ENCODE data around the gene FTHL17. TPM values are rescaled to one million over a fixed set of nuclear protein-coding genes. Genes with fewer than 3 reads are reported as not detected.

The FTHL17 gene
- polyA plus RNA-seq, 2 of the 4 experiments (the other 2 are of a cell fraction), result not detected

DNA sequence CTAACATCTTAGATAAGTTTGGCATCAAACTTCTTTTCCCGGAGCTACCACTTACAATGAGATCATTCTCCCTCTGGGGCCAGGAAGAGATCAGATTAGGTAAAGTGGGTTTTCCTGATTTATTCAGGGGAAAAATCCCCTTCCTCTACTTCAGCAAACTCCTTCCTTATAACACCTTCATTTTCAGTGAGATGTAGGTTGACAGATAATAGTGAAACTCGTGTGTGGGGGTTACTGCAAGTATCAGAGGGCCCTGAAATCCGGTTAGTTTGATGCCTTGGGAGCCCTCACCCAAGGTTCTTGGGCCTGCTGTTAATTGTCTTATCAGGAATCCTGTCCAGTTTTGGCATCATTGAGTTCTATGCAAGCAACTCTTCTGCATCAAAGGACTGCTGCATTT lies 10.8 kb downstream of the FTHL17 start:
- ChIA-PET CTCF (interaction anchor here (0.5 kb wide), 1 partner anchor 65 kb away, joined by 3 read pairs; no protein-coding TSS in a partner anchor), POLR2A (no interaction called here)
- no peak overlapping the region for H3K4me3 ChIP-seq
- 8% methylated on average over 3 of the region's 3 CpGs for WGBS (ENCODE audit: missing lambda C conversion rate)
- H3K4me2 ChIP-seq, result no peak overlapping the region
- H3K27ac ChIP-seq, result no peak overlapping the region
- FAIRE-seq (no peak), ATAC-seq (no peak), DNase-seq (ENCODE audit: low read depth in 1 of 2, low spot score in 1 of 2) (no peak)
- TF ChIP-seq, protein P1, sequence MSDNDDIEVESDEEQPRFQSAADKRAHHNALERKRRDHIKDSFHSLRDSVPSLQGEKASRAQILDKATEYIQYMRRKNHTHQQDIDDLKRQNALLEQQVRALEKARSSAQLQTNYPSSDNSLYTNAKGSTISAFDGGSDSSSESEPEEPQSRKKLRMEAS (IDR thresholded peaks at IDR 0.05), result no peak
- no peak for TF ChIP-seq POLR2A (IDR thresholded peaks at IDR 0.05; ENCODE audit: low read length)
- TF ChIP-seq SREBF2 (IDR thresholded peaks at IDR 0.05), result no peak
- TF ChIP-seq SMC3 (IDR thresholded peaks at IDR 0.05), result no peak
- TF ChIP-seq, protein P2, sequence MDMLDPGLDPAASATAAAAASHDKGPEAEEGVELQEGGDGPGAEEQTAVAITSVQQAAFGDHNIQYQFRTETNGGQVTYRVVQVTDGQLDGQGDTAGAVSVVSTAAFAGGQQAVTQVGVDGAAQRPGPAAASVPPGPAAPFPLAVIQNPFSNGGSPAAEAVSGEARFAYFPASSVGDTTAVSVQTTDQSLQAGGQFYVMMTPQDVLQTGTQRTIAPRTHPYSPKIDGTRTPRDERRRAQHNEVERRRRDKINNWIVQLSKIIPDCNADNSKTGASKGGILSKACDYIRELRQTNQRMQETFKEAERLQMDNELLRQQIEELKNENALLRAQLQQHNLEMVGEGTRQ (IDR thresholded peaks at IDR 0.05), result no peak
- no peak for TF ChIP-seq RAD21 (conservative IDR thresholded peaks at IDR 0.05 in 1 of 2, IDR thresholded peaks at IDR 0.05 in 1 of 2)
- TF ChIP-seq, protein P3, sequence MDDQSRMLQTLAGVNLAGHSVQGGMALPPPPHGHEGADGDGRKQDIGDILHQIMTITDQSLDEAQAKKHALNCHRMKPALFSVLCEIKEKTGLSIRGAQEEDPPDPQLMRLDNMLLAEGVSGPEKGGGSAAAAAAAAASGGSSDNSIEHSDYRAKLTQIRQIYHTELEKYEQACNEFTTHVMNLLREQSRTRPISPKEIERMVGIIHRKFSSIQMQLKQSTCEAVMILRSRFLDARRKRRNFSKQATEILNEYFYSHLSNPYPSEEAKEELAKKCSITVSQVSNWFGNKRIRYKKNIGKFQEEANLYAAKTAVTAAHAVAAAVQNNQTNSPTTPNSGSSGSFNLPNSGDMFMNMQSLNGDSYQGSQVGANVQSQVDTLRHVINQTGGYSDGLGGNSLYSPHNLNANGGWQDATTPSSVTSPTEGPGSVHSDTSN (IDR thresholded peaks at IDR 0.05), result no peak
- TF ChIP-seq CBX2 (IDR thresholded peaks at IDR 0.05; ENCODE audit: borderline replicate concordance, low read depth), result no peak
- no peak for TF ChIP-seq ZNF302 (CRISPR knock-in tag; IDR thresholded peaks at IDR 0.05)
- TF ChIP-seq EP300 (IDR thresholded peaks at IDR 0.05), result no peak
- TF ChIP-seq, protein P4, sequence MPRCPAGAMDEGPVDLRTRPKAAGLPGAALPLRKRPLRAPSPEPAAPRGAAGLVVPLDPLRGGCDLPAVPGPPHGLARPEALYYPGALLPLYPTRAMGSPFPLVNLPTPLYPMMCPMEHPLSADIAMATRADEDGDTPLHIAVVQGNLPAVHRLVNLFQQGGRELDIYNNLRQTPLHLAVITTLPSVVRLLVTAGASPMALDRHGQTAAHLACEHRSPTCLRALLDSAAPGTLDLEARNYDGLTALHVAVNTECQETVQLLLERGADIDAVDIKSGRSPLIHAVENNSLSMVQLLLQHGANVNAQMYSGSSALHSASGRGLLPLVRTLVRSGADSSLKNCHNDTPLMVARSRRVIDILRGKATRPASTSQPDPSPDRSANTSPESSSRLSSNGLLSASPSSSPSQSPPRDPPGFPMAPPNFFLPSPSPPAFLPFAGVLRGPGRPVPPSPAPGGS (IDR thresholded peaks at IDR 0.05), result no peak
- no peak for TF ChIP-seq RNF2 (IDR thresholded peaks at IDR 0.05; ENCODE audit: borderline replicate concordance, low read depth)
- no peak for TF ChIP-seq NPAS2 (CRISPR knock-in tag; IDR thresholded peaks at IDR 0.05; ENCODE audit: borderline replicate concordance)
- H3K4me1 ChIP-seq, result no peaks in the 10 kb centered on the region
- H3K9me3 ChIP-seq, result no peaks in the 10 kb centered on the region

DNA sequence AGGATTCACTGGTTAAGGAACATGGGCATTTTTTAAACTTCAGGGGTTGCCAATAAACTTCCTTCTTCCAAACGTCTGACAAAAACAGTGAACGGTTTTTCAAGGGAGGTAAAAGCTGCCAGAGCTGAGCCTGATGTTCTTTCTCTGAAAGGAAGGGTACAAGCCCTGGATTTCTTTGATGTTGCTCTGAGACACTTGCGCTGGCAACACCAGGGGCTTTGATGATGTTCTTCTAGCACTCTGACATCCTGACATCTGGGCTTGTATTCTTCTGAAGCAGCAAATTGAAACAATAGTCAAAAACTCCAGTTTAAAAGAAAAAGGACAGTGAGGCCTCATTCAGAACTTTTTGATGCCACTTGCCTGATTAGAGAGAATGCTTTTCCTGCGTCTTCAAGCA lies 11.8 kb downstream of the FTHL17 start:
- no peak for DNase-seq (ENCODE audit: low read depth in 1 of 2, low spot score in 1 of 2)
- 25% methylated on average over 4 of the region's 4 CpGs for WGBS (ENCODE audit: missing lambda C conversion rate)
- H3K4me3 ChIP-seq, result no peak overlapping the region
- no peak overlapping the region for H3K4me2 ChIP-seq
- no peak for FAIRE-seq
- no peak for ATAC-seq
- POLR2A ChIA-PET, result no interaction called here
- no peak overlapping the region for H3K27ac ChIP-seq
- TF ChIP-seq ZFP36 (IDR thresholded peaks at IDR 0.05; ENCODE audit: borderline replicate concordance, partially characterized antibody), result no peak
- TF ChIP-seq CBX8 (IDR thresholded peaks at IDR 0.05), result no peak
- no peak for TF ChIP-seq ZSCAN20 (CRISPR knock-in tag; IDR thresholded peaks at IDR 0.05)
- TF ChIP-seq RNF2 (IDR thresholded peaks at IDR 0.05; ENCODE audit: borderline replicate concordance, low read depth), result no peak
- TF ChIP-seq, protein P2 (IDR thresholded peaks at IDR 0.05), result no peak
- TF ChIP-seq NPAS2 (CRISPR knock-in tag; IDR thresholded peaks at IDR 0.05; ENCODE audit: borderline replicate concordance), result no peak
- no peaks in the 10 kb centered on the region for H3K9me3 ChIP-seq
- H3K4me1 ChIP-seq, result no peaks in the 10 kb centered on the region
- CTCF ChIA-PET, result no interaction called here

DNA sequence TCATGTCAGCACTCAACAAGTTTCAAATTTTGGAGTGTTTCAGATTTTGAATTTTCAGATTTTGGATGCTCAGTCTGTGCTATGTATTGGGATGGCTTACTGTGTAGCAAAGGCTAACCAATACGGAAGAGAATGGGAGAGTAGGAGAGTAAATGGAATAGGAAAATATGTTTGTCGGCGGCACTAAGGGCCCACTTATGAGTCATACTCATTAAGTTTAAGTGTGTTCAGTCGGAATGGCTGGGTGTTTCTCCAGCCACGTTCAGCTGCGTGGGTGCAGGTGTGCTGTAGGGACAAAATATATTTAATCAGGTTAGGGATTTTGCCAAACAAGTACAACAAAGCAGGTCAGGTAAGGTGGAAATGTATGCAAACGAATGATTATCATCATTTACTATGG lies 13.6 kb downstream of the FTHL17 start:
- no peaks in the 10 kb centered on the region for H3K9me3 ChIP-seq
- no peak for TF ChIP-seq ZC3H11A (IDR thresholded peaks at IDR 0.05)
- ChIA-PET CTCF (no interaction called here), POLR2A (no interaction called here)
- ATAC-seq, result no peak
- H3K4me2 ChIP-seq, result no peak overlapping the region
- no peaks in the 10 kb centered on the region for H3K4me1 ChIP-seq
- 28% methylated on average over 7 of the region's 7 CpGs for WGBS (ENCODE audit: missing lambda C conversion rate)
- no peak overlapping the region for H3K27ac ChIP-seq
- no peak overlapping the region for H3K4me3 ChIP-seq
- DNase-seq (ENCODE audit: low read depth in 1 of 2, low spot score in 1 of 2), result no peak
- no peak for FAIRE-seq
